HCT116 (cell line): ENCODE measurements around the gene ZNF367. TPM values are rescaled to one million over a fixed set of nuclear protein-coding genes. Genes with fewer than 3 reads are reported as not detected.

Experiments
- ATAC-seq: fragments of 200-7000 bp; cut with Tn5 transposase; 2 replicates; pipeline ENCODE4 v1.9.1; 2020; ENCODE audit warnings: mild to moderate bottlenecking, moderate library complexity
- Bru-seq: library from RNA; stranded (reverse); fragments of 400-500 nt; gene quantifications from one replicate; lab custom pipeline; 2021; lab: Mats Ljungman, UMichigan
- BruChase-seq, 2 experiments: library from RNA; stranded (reverse); fragments of 400-500 nt; gene quantifications; one replicate each; lab custom pipeline; 2021; lab: Mats Ljungman, UMichigan
- BruUV-seq: library from RNA; stranded (reverse); fragments of 400-500 nt; replicated peaks from 2 replicates; lab custom pipeline; 2021; lab: Mats Ljungman, UMichigan
- CTCF ChIA-PET: fragments of 300-600 bp; sonication (Branson Sonifier 250); formaldehyde crosslinking; loops from one replicate; lab custom pipeline; 2021; ENCODE audit warnings: antibody characterized with exemption; lab: Charles Lee
- POLR2A ChIA-PET: fragments of 300-600, 350-600 bp; sonication (Branson Sonifier 250); formaldehyde crosslinking; loops from one replicate; lab custom pipeline; 2021; ENCODE audit warnings: antibody characterized with exemption; lab: Charles Lee
- RAD21 ChIA-PET, 2 experiments: fragments of 300-600 bp; sonication (Branson Sonifier 250); formaldehyde crosslinking; loops; one replicate each; lab custom pipeline; 2023; ENCODE audit warnings: low total read pairs in 2 of 2; ENCODE audit not compliant: uncharacterized antibody in 2 of 2, unreplicated experiment in 2 of 2, low non-redundant PET in 1 of 2; lab: Charles Lee
- DNase-seq: peaks from one replicate; pipeline ENCODE4 v3.0.0-alpha.2; 2010; ENCODE audit warnings: low read depth, low spot score
- H2AFZ ChIP-seq: fragments of 200-600 bp; shearing (Covaris generic), sonication (generic); 2 replicates; pipeline ENCODE4 v1.6.1; 2017; ENCODE audit warnings: low read depth, mixed run types, mixed read lengths, antibody characterized with exemption, low read length; ENCODE audit not compliant: poor library complexity, severe bottlenecking
- H3K27ac ChIP-seq: 2 replicates; pipeline ENCODE4 v1.5.1; 2012; ENCODE audit warnings: low read depth, low read length
- H3K27me3 ChIP-seq: fragments of 200-600 bp; sonication (generic); 2 replicates; pipeline ENCODE4 v1.6.1; 2016; ENCODE audit warnings: mixed run types, low read length, mixed read lengths; ENCODE audit not compliant: insufficient read depth
- H3K36me3 ChIP-seq, 2 experiments: fragments of 200-500 bp in 1 of 2; fragments of 200-600 bp in 1 of 2; sonication (Bioruptor generic) in 1 of 2; sonication (generic) in 1 of 2; 2 replicates each; pipeline versions ENCODE4 v1.5.1 to v1.6.1; 2014 to 2016; ENCODE audit warnings: low read length in 2 of 2, inconsistent platforms in 1 of 2, mixed read lengths in 1 of 2, mixed run types in 1 of 2; ENCODE audit not compliant: insufficient read depth in 2 of 2, control insufficient read depth in 1 of 2
- H3K4me1 ChIP-seq, 2 experiments: fragments of 200-600 bp in 1 of 2; sonication (generic) in 1 of 2; 2 replicates each; pipeline versions ENCODE4 v1.5.1 to v1.6.1; 2012 to 2017; ENCODE audit warnings: low read length in 2 of 2, inconsistent platforms in 1 of 2, mild to moderate bottlenecking in 1 of 2, mixed read lengths in 1 of 2, mixed run types in 1 of 2, moderate library complexity in 1 of 2; ENCODE audit not compliant: insufficient read depth in 2 of 2, control insufficient read depth in 1 of 2
- H3K4me2 ChIP-seq: fragments of 200-600 bp; sonication (generic); 2 replicates; pipeline ENCODE4 v1.6.1; 2017; ENCODE audit warnings: mixed run types, low read length, mixed read lengths
- H3K4me3 ChIP-seq, 2 experiments: fragments of 200-600 bp in 1 of 2; sonication (generic) in 1 of 2; replicated peaks in 1 of 2; 2 replicates each; pipeline ENCODE4 v1.5.1; 2011 to 2016; ENCODE audit warnings: low read length in 2 of 2, control low read depth in 1 of 2, low read depth in 1 of 2, mild to moderate bottlenecking in 1 of 2, mixed read lengths in 1 of 2, mixed run types in 1 of 2
- H3K79me2 ChIP-seq: fragments of 200-600 bp; sonication (generic); 2 replicates; pipeline ENCODE4 v1.6.1; 2017; ENCODE audit warnings: mild to moderate bottlenecking, mixed run types, low read length, moderate library complexity, mixed read lengths; ENCODE audit not compliant: insufficient read depth
- H3K9ac ChIP-seq: fragments of 200-600 bp; sonication (generic); 2 replicates; pipeline ENCODE4 v1.6.1; 2016; ENCODE audit warnings: low read length, mixed read lengths
- H3K9me2 ChIP-seq: fragments of 200-600 bp; sonication (generic), shearing (Covaris generic); 2 replicates; pipeline ENCODE4 v1.6.1; 2017; ENCODE audit warnings: mixed run types, mild to moderate bottlenecking, moderate library complexity; ENCODE audit not compliant: insufficient read depth
- H3K9me3 ChIP-seq, 2 experiments: fragments of 200-500 bp in 1 of 2; fragments of 200-600 bp in 1 of 2; sonication (Bioruptor generic) in 1 of 2; sonication (generic) in 1 of 2; 2 replicates each; pipeline ENCODE4 v1.6.1; 2014 to 2017; ENCODE audit warnings: low read length in 2 of 2, mixed read lengths in 2 of 2, inconsistent platforms in 1 of 2, low read depth in 1 of 2, mild to moderate bottlenecking in 1 of 2, mixed run types in 1 of 2, moderate library complexity in 1 of 2; ENCODE audit not compliant: control insufficient read depth in 1 of 2, insufficient read depth in 1 of 2
- H4K20me1 ChIP-seq: fragments of 200-600 bp; sonication (generic), shearing (Covaris generic); 2 replicates; pipeline ENCODE4 v1.6.1; 2017; ENCODE audit warnings: mixed run types, mild to moderate bottlenecking, moderate library complexity; ENCODE audit not compliant: insufficient read depth
- ATF3 ChIP-seq: IDR thresholded peaks from 2 replicates; pipeline ENCODE4 v1.6.1; 2012
- MAX ChIP-seq: IDR thresholded peaks from 2 replicates; pipeline ENCODE4 v1.6.1; 2012
- POLR2AphosphoS5 ChIP-seq: IDR thresholded peaks from 2 replicates; pipeline ENCODE4 v1.6.1; 2011; ENCODE audit warnings: mild to moderate bottlenecking, low read depth, low read length, moderate library complexity
- SIN3A ChIP-seq: IDR thresholded peaks from 2 replicates; pipeline ENCODE4 v1.6.1; 2012; ENCODE audit warnings: low read depth
- SP1 ChIP-seq: IDR thresholded peaks from 2 replicates; pipeline ENCODE4 v1.6.1; 2012; ENCODE audit warnings: low read depth
- TCF7L2 ChIP-seq: IDR thresholded peaks from 2 replicates; pipeline ENCODE4 v1.7.0; 2011; ENCODE audit warnings: borderline replicate concordance, inconsistent platforms; ENCODE audit not compliant: insufficient read depth, insufficient read length; ENCODE audit errors: extremely low read depth
- intact Hi-C: fragments of 100-400 bp; cut with micrococcal nuclease; formaldehyde crosslinking; loops from 2 replicates; pipeline ENCODE4 v1.10.0; 2022
- long read RNA-seq: library from polyadenylated mRNA; unstranded; transcript quantifications from one replicate; pipeline ENCODE4 v2.0.0, GENCODE V29; 2021; ENCODE audit not compliant: unreplicated experiment
- polyA plus RNA-seq: library from polyadenylated mRNA; unstranded; fragments of >200 nt; gene quantifications from 2 replicates; pipeline ENCODE4 v1.2.1, GENCODE V29; 2012; ENCODE audit warnings: missing spikeins
- total RNA-seq: library from RNA; stranded (reverse); gene quantifications from one replicate; pipeline ENCODE4 v1.2.1, GENCODE V29; 2021; ENCODE audit not compliant: unreplicated experiment

ZNF367 gene
- 18.1 TPM for total RNA-seq
- polyA plus RNA-seq: 2.5 and 3.4 TPM in 2 replicates
- Bru-seq, nascent RNA: percentile 80 among the genes with signal in this experiment
- BruChase-seq, experiment 1, labeled RNA remaining after a 6-hour chase: percentile 63 among the genes with signal in this experiment
- percentile 74 among the genes with signal in this experiment for BruChase-seq, experiment 2, labeled RNA remaining after a 2-hour chase
- long read RNA-seq, transcript ZNF367-201 (5 exons, 3,646 nt): major isoform, 75 of 85 reads
- long read RNA-seq, partial matches to known transcripts: 3 of 85 reads
- long read RNA-seq, other reads (novel, unspliced or antisense): 7 of 85 reads

GRCh38 chr9:96418083-96418919, at the start of gene ZNF367:
Gene ZNF367, minus strand, starts transcription at chr9:96418370. Its CDS starts 338 bp downstream, at chr9:96418032.
- Histone ChIP-seq H3K9me3 (no peaks in the 10 kb centered on the region), H3K4me2 (peak within 1 kb of the TSS; percentile 94), H3K9ac (peak within 1 kb of the TSS; percentile 100), H3K27ac (peak within 1 kb of the TSS; percentile 99), H4K20me1 (no peaks in the 10 kb centered on the region), H3K9me2 (no peaks in the 10 kb centered on the region), H3K4me3 (peak within 1 kb of the TSS; percentile 69 to 73), H3K36me3 (no peaks in the 10 kb centered on the region), H3K4me1 (peaks cover 22 to 44% of the 10 kb centered on the region in 2 experiments), H3K79me2 (peaks cover 39% of the 10 kb centered on the region), H2AFZ (no peak within 1 kb of the TSS), H3K27me3 (no peaks in the 10 kb centered on the region)
- ChIA-PET CTCF (no interaction called here), RAD21 (no interaction called here), POLR2A (no interaction called here)
- no TSS peak for BruUV-seq
- intact Hi-C loops: loop anchor here (5.0 to 10.0 kb wide), 2 partner anchors 76 to 436 kb away; partner anchors contain the start of gene ZNF782
- peak; percentile 90 for DNase-seq
- ATAC-seq: peak; percentile 78
- TF ChIP-seq POLR2AphosphoS5: peak; percentile 45
- peak; percentile 87 for TF ChIP-seq SIN3A
- no peak for TF ChIP-seq ATF3
- peak; percentile 91 for TF ChIP-seq SP1
- peak; percentile 88 for TF ChIP-seq MAX
- TF ChIP-seq TCF7L2: peak; percentile 51
